GM23248 (cell line): ENCODE measurements around the gene FRAS1. TPM values are rescaled to one million over a fixed set of nuclear protein-coding genes. Genes with fewer than 3 reads are reported as not detected.

Experiments
- DNase-seq: peaks from one replicate; pipeline ENCODE4 v3.0.0-alpha.2; 2015
- H2AFZ ChIP-seq: fragments of 200-600 bp; sonication (generic); 2 replicates; pipeline ENCODE4 v1.6.1; 2016; ENCODE audit warnings: antibody characterized with exemption
- H3F3A ChIP-seq: fragments of 200-600 bp; sonication (generic); 2 replicates; pipeline ENCODE4 v1.6.1; 2016; ENCODE audit warnings: mild to moderate bottlenecking, antibody characterized with exemption, mixed run types; ENCODE audit not compliant: insufficient read depth
- H3K27ac ChIP-seq: fragments of 200-600 bp; sonication (generic); 2 replicates; pipeline ENCODE4 v1.5.1; 2016; ENCODE audit warnings: mild to moderate bottlenecking
- H3K27me3 ChIP-seq: fragments of 200-600 bp; sonication (generic); replicated peaks from 2 replicates; pipeline ENCODE4 v1.6.1; 2016; ENCODE audit warnings: mild to moderate bottlenecking; ENCODE audit not compliant: insufficient read depth
- H3K36me3 ChIP-seq: fragments of 200-600 bp; sonication (generic); 2 replicates; pipeline ENCODE4 v1.6.1; 2016; ENCODE audit warnings: low read depth, mild to moderate bottlenecking
- H3K4me1 ChIP-seq: fragments of 200-600 bp; sonication (generic); 2 replicates; pipeline ENCODE4 v1.6.1; 2016; ENCODE audit warnings: mild to moderate bottlenecking; ENCODE audit not compliant: insufficient read depth
- H3K4me2 ChIP-seq: fragments of 200-600 bp; sonication (generic); one replicate; pipeline ENCODE4 v1.6.1; 2016; ENCODE audit warnings: mild to moderate bottlenecking; ENCODE audit not compliant: unreplicated experiment
- H3K4me3 ChIP-seq: fragments of 200-600 bp; sonication (generic); 2 replicates; pipeline ENCODE4 v1.5.1; 2016; ENCODE audit warnings: mild to moderate bottlenecking
- H3K79me2 ChIP-seq: fragments of 200-600 bp; sonication (generic); 2 replicates; pipeline ENCODE4 v1.6.1; 2016; ENCODE audit warnings: mild to moderate bottlenecking; ENCODE audit not compliant: insufficient read depth
- H3K9ac ChIP-seq: fragments of 200-600 bp; sonication (generic); 2 replicates; pipeline ENCODE4 v1.6.1; 2016; ENCODE audit warnings: mild to moderate bottlenecking
- H3K9me2 ChIP-seq: fragments of 200-600 bp; sonication (generic); 2 replicates; pipeline ENCODE4 v1.6.1; 2016; ENCODE audit warnings: mixed run types, mild to moderate bottlenecking, moderate library complexity; ENCODE audit not compliant: insufficient read depth
- H3K9me3 ChIP-seq: fragments of 200-600 bp; sonication (generic); one replicate; pipeline ENCODE4 v1.6.1; 2017; ENCODE audit warnings: low read depth
- H4K20me1 ChIP-seq: fragments of 200-600 bp; sonication (generic); 2 replicates; pipeline ENCODE4 v1.6.0; 2016; ENCODE audit not compliant: insufficient read depth
- EZH2 ChIP-seq: fragments of 200-600 bp; sonication (generic); IDR thresholded peaks from 2 replicates; pipeline ENCODE4 v1.6.1; 2018; ENCODE audit warnings: antibody characterized with exemption, mild to moderate bottlenecking; ENCODE audit not compliant: insufficient read depth, poor library complexity, severe bottlenecking
- EZH2phosphoT487 ChIP-seq: fragments of 200-600 bp; sonication (generic); IDR thresholded peaks from 2 replicates; pipeline ENCODE4 v1.6.1; 2018; ENCODE audit warnings: antibody characterized with exemption, moderate library complexity, mild to moderate bottlenecking, low read depth; ENCODE audit not compliant: insufficient read depth
- WGBS, 2 experiments: methylation state at CpG; one replicate each; pipeline ENCODE4 v1.1.6; 2015 to 2017; ENCODE audit warnings: low lambda C conversion rate in 2 of 2, low coverage in 1 of 2; ENCODE audit errors: missing lambda C conversion rate in 2 of 2; 5-methylcytosine and 5-hydroxymethylcytosine counted together
- in situ Hi-C: fragments of 300-500 bp; cut with MboI; formaldehyde crosslinking; loops from 2 replicates; pipeline ENCODE4 v1.15.0; 2020
- polyA plus RNA-seq: library from polyadenylated mRNA; unstranded; fragments of >200 nt; fragmentation: Nextera tagmentation; extraction: Ambion mirVana; gene quantifications from 2 replicates; pipeline ENCODE4 v1.2.1, GENCODE V29; 2016
- total RNA-seq: library from RNA; depleted of rRNA; stranded (reverse); fragments of >200 nt; shearing (Covaris generic); gene quantifications from 2 replicates; pipeline ENCODE4 v1.2.3, GENCODE V29; 2014

The FRAS1 gene
- total and polyA plus RNA-seq, 2 experiments from 2014 or later, result 6.5 to 19.8 TPM

- in situ Hi-C loops, result no loop called here
Measured at GRCh38 chr4:78293348-78293747, 236.2 kb downstream of the FRAS1 start.

GRCh38 chr4:78293821-78294301, 236.7 kb downstream of the FRAS1 start:
- no peak overlapping the region for H2AFZ ChIP-seq
- TF ChIP-seq EZH2phosphoT487 (no peak), EZH2 (no peak)
- no peaks in the 10 kb centered on the region for H3K36me3 ChIP-seq
- H3K27me3 ChIP-seq, result no peaks in the 10 kb centered on the region
- H3K9me2 ChIP-seq, result no peaks in the 10 kb centered on the region
- H3K9me3 ChIP-seq, result no peaks in the 10 kb centered on the region
- H3K4me3 ChIP-seq, result peak overlapping the region; percentile 29; the same call in 1 of the 2 replicates
- H3K9ac ChIP-seq, result peak overlapping the region; percentile 21; the same call in 1 of the 2 replicates
- H3F3A ChIP-seq, result peaks cover 38% of the 10 kb centered on the region
- H3K4me1 ChIP-seq, result peaks cover 62% of the 10 kb centered on the region
- peak; percentile 89 for DNase-seq
- in situ Hi-C loops, result no loop called here
- peak overlapping the region; percentile 71 for H3K27ac ChIP-seq
- WGBS, 2 experiments, result 38 to 46% methylated on average over 4 of the region's 4 CpGs
- no peaks in the 10 kb centered on the region for H3K79me2 ChIP-seq
- H3K4me2 ChIP-seq, result peak overlapping the region; percentile 59
- H4K20me1 ChIP-seq, result no peaks in the 10 kb centered on the region

More at GRCh38 chr4:78293348-78293747, 236.2 kb downstream of the FRAS1 start:
- peaks cover 57% of the 10 kb centered on the region for H3K4me1 ChIP-seq
- H3K9me3 ChIP-seq, result no peaks in the 10 kb centered on the region
- peak overlapping the region; percentile 71 for H3K27ac ChIP-seq
- H3K4me3 ChIP-seq, result peak overlapping the region; percentile 29; the same call in 1 of the 2 replicates
- DNase-seq, result peak; percentile 68
- WGBS, 2 experiments, result 4 to 8% methylated on average over 1 of the region's 1 CpG
- H4K20me1 ChIP-seq, result no peaks in the 10 kb centered on the region
- peak overlapping the region; percentile 59 for H3K4me2 ChIP-seq
- no peaks in the 10 kb centered on the region for H3K36me3 ChIP-seq
- H3K79me2 ChIP-seq, result no peaks in the 10 kb centered on the region
- H3K27me3 ChIP-seq, result no peaks in the 10 kb centered on the region
- TF ChIP-seq EZH2 (no peak), EZH2phosphoT487 (no peak)
- no peaks in the 10 kb centered on the region for H3K9me2 ChIP-seq
- H2AFZ ChIP-seq, result no peak overlapping the region
- H3F3A ChIP-seq, result peaks cover 33% of the 10 kb centered on the region
- H3K9ac ChIP-seq, result peak overlapping the region; percentile 21; the same call in 1 of the 2 replicates

DNA sequence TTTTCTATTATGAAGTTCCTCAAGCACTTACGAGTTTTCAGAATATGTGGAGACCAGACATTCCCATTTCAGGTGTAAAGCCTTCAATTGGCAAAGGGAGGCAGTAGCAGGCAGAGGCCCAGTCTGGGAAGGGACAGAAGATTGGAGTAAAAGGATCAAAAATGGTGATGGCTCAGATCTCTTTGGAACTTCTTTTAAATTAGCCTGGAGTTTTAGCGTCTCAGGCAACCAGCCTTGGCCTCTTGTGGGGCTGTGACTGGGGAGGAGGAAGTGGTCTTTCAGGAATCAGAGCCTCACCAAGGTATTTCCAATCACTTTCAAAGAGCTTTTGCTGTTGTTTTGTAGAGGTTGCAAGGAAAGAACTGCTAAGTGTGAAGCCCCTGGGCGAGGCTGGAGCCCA, 239.1 kb downstream of the FRAS1 start:
- peaks cover 73% of the 10 kb centered on the region for H3K4me1 ChIP-seq
- DNase-seq, result no peak
- H3K9ac ChIP-seq, result no peak overlapping the region
- H3K9me3 ChIP-seq, result no peaks in the 10 kb centered on the region
- WGBS, 2 experiments, result 43 to 76% methylated on average over 3 of the region's 3 CpGs
- H3K27me3 ChIP-seq, result no peaks in the 10 kb centered on the region
- H3K79me2 ChIP-seq, result no peaks in the 10 kb centered on the region
- no peak overlapping the region for H3K4me2 ChIP-seq
- H4K20me1 ChIP-seq, result no peaks in the 10 kb centered on the region
- no peak overlapping the region for H3K27ac ChIP-seq
- no peak overlapping the region for H2AFZ ChIP-seq
- no peak for TF ChIP-seq EZH2phosphoT487
- no peak for TF ChIP-seq EZH2
- no peak overlapping the region for H3K4me3 ChIP-seq
- in situ Hi-C loops, result no loop called here
- H3F3A ChIP-seq, result peaks cover 49% of the 10 kb centered on the region
- no peaks in the 10 kb centered on the region for H3K36me3 ChIP-seq
- no peaks in the 10 kb centered on the region for H3K9me2 ChIP-seq

- in situ Hi-C loops, result no loop called here
- DNase-seq, result peak; percentile 62
- Histone ChIP-seq H3K9me2 (no peaks in the 10 kb centered on the region), H3K4me2 (peak overlapping the region; percentile 83), H3K36me3 (no peaks in the 10 kb centered on the region), H3K27ac (peak overlapping the region; percentile 49), H3K79me2 (no peaks in the 10 kb centered on the region), H3K4me1 (peaks cover 69% of the 10 kb centered on the region), H3K9me3 (no peaks in the 10 kb centered on the region), H3K27me3 (no peaks in the 10 kb centered on the region), H3K9ac (peak overlapping the region; percentile 28), H2AFZ (0 out of 2 replicates have a peak overlapping the region, but pooled peaks have one; percentile 25), H3K4me3 (peak overlapping the region; percentile 20), H3F3A (peaks cover 49% of the 10 kb centered on the region), H4K20me1 (no peaks in the 10 kb centered on the region)
- TF ChIP-seq EZH2, result no peak
- TF ChIP-seq EZH2phosphoT487, result no peak
- WGBS, 2 experiments, result 3 to 5% methylated on average over 3 of the region's 3 CpGs
Measured at GRCh38 chr4:78297116-78297800, 240.1 kb downstream of the FRAS1 start.
